Measurements from ENCODE around the gene LBX2.
A peak's percentile ranks its signal among the peaks of the same experiment; 100 is the strongest.

Gene LBX2

DNA sequence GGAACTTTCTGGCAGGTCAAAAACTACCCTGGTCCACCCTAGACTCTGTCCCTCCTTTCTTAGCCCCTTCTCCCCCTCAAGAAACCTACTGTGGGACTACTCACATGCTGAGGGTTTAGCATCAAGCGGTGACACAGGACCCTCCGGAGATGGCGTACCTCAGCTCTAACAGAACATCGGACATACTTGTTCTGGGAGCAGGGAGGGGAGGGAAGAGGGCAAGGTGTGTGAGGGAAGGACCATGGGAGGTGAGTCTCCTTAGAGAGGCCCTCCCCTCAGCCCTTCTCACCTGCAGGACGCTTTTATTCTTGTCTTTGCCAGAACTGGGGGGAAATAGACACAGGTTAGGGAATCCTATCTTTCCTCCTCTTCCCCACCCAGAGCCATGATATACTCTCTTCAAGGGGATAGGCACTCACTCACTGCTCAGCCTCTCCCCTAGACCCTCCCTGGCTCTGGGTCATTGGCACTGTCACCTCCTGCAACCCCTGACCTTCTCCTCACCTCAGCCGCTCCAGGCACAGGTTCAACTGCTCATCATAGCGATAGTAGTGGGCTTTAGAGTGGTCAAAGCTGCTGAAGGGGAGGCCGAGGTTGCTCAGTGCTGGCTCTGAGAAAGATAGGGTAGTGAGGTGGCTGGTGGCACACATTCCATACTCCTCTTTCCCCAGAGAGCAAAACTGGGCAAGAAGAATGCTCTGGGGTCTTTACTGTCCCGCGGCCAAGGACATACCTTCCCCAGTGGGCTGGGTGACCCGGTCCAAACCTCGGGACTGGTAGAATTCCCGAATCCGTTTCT, 6.2 kb upstream of the LBX2 start:
- Histone ChIP-seq H3F3A (ENCODE audit: low read depth) (no peaks in the 10 kb centered on the region), H3K4me1 (ENCODE audit: insufficient read depth, low read length, poor library complexity, severe bottlenecking) (peaks cover 27% of the 10 kb centered on the region), H4K20me1 (ENCODE audit: insufficient read depth, low read length, poor library complexity, severe bottlenecking) (no peaks in the 10 kb centered on the region), H3K79me2 (ENCODE audit: insufficient read depth, low read length) (peaks cover 23% of the 10 kb centered on the region), H3K9ac (ENCODE audit: low read depth, low read length, poor library complexity, severe bottlenecking) (peak overlapping the region; percentile 85), H3K4me2 (ENCODE audit: low read depth, low read length, poor library complexity, severe bottlenecking) (peak overlapping the region; percentile 99), H3K36me3 (ENCODE audit: insufficient read depth, low read length) (no peaks in the 10 kb centered on the region), H3K9me2 (replicated peaks; ENCODE audit: low read depth, low read length) (no peaks in the 10 kb centered on the region), H3K9me3 (ENCODE audit: insufficient read depth, low read depth, low read length) (no peaks in the 10 kb centered on the region), H3K4me3 (ENCODE audit: low read length, poor library complexity, severe bottlenecking) (peak overlapping the region; percentile 86), H2AFZ (ENCODE audit: low read length) (no peak overlapping the region), H3K27me3 (ENCODE audit: insufficient read depth, low read length, poor library complexity, severe bottlenecking) (no peaks in the 10 kb centered on the region)
- TF ChIP-seq, protein P1, sequence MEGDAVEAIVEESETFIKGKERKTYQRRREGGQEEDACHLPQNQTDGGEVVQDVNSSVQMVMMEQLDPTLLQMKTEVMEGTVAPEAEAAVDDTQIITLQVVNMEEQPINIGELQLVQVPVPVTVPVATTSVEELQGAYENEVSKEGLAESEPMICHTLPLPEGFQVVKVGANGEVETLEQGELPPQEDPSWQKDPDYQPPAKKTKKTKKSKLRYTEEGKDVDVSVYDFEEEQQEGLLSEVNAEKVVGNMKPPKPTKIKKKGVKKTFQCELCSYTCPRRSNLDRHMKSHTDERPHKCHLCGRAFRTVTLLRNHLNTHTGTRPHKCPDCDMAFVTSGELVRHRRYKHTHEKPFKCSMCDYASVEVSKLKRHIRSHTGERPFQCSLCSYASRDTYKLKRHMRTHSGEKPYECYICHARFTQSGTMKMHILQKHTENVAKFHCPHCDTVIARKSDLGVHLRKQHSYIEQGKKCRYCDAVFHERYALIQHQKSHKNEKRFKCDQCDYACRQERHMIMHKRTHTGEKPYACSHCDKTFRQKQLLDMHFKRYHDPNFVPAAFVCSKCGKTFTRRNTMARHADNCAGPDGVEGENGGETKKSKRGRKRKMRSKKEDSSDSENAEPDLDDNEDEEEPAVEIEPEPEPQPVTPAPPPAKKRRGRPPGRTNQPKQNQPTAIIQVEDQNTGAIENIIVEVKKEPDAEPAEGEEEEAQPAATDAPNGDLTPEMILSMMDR (conservative IDR thresholded peaks at IDR 0.05; ENCODE audit: low read length): no peak
- no peak for TF ChIP-seq EZH2phosphoT487 (IDR thresholded peaks at IDR 0.05; ENCODE audit: borderline replicate concordance)

DNA sequence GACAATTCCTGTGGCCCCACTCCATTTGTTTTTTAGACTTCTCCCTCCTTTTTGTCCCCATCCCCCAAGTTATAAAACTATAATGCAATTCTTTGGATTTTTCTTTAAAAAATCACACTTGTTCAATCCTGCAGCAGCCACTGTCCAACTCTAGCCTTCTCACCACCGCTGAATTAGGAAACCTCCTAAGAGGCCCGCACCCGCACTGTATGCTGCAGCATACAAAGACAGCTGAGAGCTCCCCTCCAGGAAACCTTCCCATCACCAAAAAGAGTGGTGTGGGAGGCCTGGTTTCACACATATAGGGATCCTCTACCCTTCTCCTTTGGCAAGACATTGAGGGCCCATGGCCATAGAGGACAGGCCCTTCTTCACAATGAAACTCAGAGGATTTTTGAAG, 5.2 kb upstream of the LBX2 start:
- H3K9me3 ChIP-seq (ENCODE audit: insufficient read depth, low read depth, low read length): no peaks in the 10 kb centered on the region
- peaks cover 23% of the 10 kb centered on the region for H3K79me2 ChIP-seq (ENCODE audit: insufficient read depth, low read length)
- no peaks in the 10 kb centered on the region for H3F3A ChIP-seq (ENCODE audit: low read depth)
- no peak overlapping the region for H3K4me3 ChIP-seq (ENCODE audit: low read length, poor library complexity, severe bottlenecking)
- H2AFZ ChIP-seq (ENCODE audit: low read length): no peak overlapping the region
- no peaks in the 10 kb centered on the region for H4K20me1 ChIP-seq (ENCODE audit: insufficient read depth, low read length, poor library complexity, severe bottlenecking)
- H3K36me3 ChIP-seq (ENCODE audit: insufficient read depth, low read length): no peaks in the 10 kb centered on the region
- peaks cover 27% of the 10 kb centered on the region for H3K4me1 ChIP-seq (ENCODE audit: insufficient read depth, low read length, poor library complexity, severe bottlenecking)
- peak overlapping the region; percentile 99 for H3K4me2 ChIP-seq (ENCODE audit: low read depth, low read length, poor library complexity, severe bottlenecking)
- H3K9ac ChIP-seq (ENCODE audit: low read depth, low read length, poor library complexity, severe bottlenecking): no peak overlapping the region
- no peaks in the 10 kb centered on the region for H3K27me3 ChIP-seq (ENCODE audit: insufficient read depth, low read length, poor library complexity, severe bottlenecking)
- TF ChIP-seq EZH2phosphoT487 (IDR thresholded peaks at IDR 0.05; ENCODE audit: borderline replicate concordance): no peak
- TF ChIP-seq, protein P1 (conservative IDR thresholded peaks at IDR 0.05; ENCODE audit: low read length): no peak
- H3K9me2 ChIP-seq (replicated peaks; ENCODE audit: low read depth, low read length): no peaks in the 10 kb centered on the region

DNA sequence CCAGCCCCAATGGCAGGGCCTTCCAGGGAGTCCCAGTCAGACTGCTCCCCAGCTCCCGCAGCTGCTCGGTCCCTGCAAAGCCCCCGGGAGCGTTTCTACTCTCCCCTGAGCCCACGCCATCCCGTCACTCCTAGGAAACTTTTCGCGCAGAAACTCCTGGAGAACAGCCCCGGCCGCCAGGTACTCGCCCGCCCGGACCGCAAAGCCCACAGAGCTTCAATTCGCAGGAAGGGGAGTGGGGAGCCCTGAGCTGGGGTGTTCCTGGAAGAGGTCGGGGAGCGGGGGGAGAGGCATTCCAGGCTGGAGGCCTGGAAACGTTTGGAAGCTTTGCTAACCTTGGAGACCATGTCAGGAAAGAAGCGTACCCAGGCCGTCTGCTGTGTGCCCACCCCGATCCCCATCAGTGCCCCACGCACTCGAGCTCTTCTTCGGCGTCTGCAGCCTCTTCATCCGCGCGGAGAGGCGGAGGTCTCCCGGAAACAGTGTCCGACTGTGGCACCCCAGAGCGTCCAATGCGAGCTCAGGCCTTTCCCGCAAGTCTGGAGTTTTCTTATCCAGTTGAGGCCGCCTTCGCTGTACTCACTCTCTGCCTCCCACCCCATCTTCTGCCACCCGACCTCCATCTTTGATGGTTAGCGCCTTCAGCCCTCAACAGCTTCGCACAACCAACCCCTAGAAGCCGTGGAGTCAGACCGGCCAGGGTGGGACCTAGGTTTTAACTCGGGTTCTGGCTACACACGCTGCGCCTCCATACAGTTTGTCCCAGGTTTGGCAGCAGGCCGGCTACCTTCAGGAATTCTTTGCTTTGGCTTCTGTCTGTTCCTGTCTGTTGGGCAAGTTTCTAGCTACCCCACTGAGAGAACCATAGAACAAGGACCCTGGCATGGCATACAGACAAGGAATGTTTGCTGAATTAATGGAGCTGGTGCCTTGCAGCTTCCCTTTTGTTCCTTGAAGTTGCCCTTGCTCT, 4.4 kb upstream of the LBX2 start:
- Histone ChIP-seq H3K4me1 (ENCODE audit: insufficient read depth, low read length, poor library complexity, severe bottlenecking) (peaks cover 27% of the 10 kb centered on the region), H3K9ac (ENCODE audit: low read depth, low read length, poor library complexity, severe bottlenecking) (peak overlapping the region; percentile 80), H3K4me3 (ENCODE audit: low read length, poor library complexity, severe bottlenecking) (peak overlapping the region; percentile 77), H3K79me2 (ENCODE audit: insufficient read depth, low read length) (peaks cover 23% of the 10 kb centered on the region), H3K36me3 (ENCODE audit: insufficient read depth, low read length) (no peaks in the 10 kb centered on the region), H3K4me2 (ENCODE audit: low read depth, low read length, poor library complexity, severe bottlenecking) (peak overlapping the region; percentile 99), H3K9me3 (ENCODE audit: insufficient read depth, low read depth, low read length) (no peaks in the 10 kb centered on the region), H4K20me1 (ENCODE audit: insufficient read depth, low read length, poor library complexity, severe bottlenecking) (no peaks in the 10 kb centered on the region), H3K27me3 (ENCODE audit: insufficient read depth, low read length, poor library complexity, severe bottlenecking) (no peaks in the 10 kb centered on the region), H3F3A (ENCODE audit: low read depth) (no peaks in the 10 kb centered on the region), H2AFZ (ENCODE audit: low read length) (peak overlapping the region; percentile 83), H3K9me2 (replicated peaks; ENCODE audit: low read depth, low read length) (no peaks in the 10 kb centered on the region)
- TF ChIP-seq EZH2phosphoT487 (IDR thresholded peaks at IDR 0.05; ENCODE audit: borderline replicate concordance): no peak
- TF ChIP-seq, protein P1 (conservative IDR thresholded peaks at IDR 0.05; ENCODE audit: low read length): no peak
